Diencephalon (tissue), 1 donor: Measurements from ENCODE around the gene AMY1C. TPM values are rescaled to one million over a fixed set of nuclear protein-coding genes. Genes with fewer than 3 reads are reported as not detected.

ENCODE experiments used
- total RNA-seq: library from RNA; depleted of rRNA; stranded (reverse); fragments of >200 nt; gene quantifications from one replicate; pipeline ENCODE4 v1.2.3, GENCODE V29; 2014

Gene AMY1C
- total RNA-seq: not detected

GRCh38 chr1:103749598-103749997, at the start of gene AMY1C:
Gene AMY1C (plus strand): TSS chr1:103749898. CDS start chr1:103750470, 572 bp downstream.

Other genes starting within 250 kb of the AMY1C start
- gene RNPC3, start 224.2 kb upstream of the AMY1C start, total RNA-seq: 26.5 TPM
- gene AMY2B, start 178.3 kb upstream of the AMY1C start, total RNA-seq: 79.4 TPM
- gene AMY2A, start 132.5 kb upstream of the AMY1C start, total RNA-seq: not detected
- gene AMY1A, start 94.1 kb upstream of the AMY1C start, total RNA-seq: not detected
- gene AMY1B, start 53.7 kb upstream of the AMY1C start, total RNA-seq: not detected